Transverse colon (tissue), 4 donors: Measurements from ENCODE around the gene PLPP1.

ENCODE experiments used
- CTCF ChIP-seq, 5 experiments: fragments of 200-600 bp in 3 of 5; fragments of 450-650 bp in 2 of 5; sonication (generic) in 3 of 5; IDR thresholded peaks; 1 replicate in 2 of 5; 2 replicates in 3 of 5; pipeline ENCODE4 v1.5.1; 2016 to 2017; ENCODE audit warnings: antibody characterized with exemption in 5 of 5, inconsistent platforms in 3 of 5, mild to moderate bottlenecking in 2 of 5, moderate library complexity in 1 of 5
- POLR2A ChIP-seq: fragments of 450-650 bp; IDR thresholded peaks from one replicate; pipeline ENCODE4 v1.6.1; 2016; ENCODE audit warnings: antibody characterized with exemption, mild to moderate bottlenecking, moderate library complexity
- POLR2AphosphoS5 ChIP-seq, 3 donors: sonication (generic); formaldehyde crosslinking; IDR thresholded peaks; one replicate each; pipeline ENCODE4 v1.6.1; 2016; ENCODE audit warnings: antibody characterized with exemption in 3 of 3

GRCh38 chr5:55418994-55419968 lies 115.5 kb downstream of the PLPP1 start:
- TF ChIP-seq CTCF (IDR thresholded peaks at IDR 0.05): no peak
- TF ChIP-seq POLR2AphosphoS5 (IDR thresholded peaks at IDR 0.05): peak in 1 of 3 donors; percentile 36
- TF ChIP-seq POLR2A: no peak
